ENCODE results near the gene SMAP1. TPM values are rescaled to one million over a fixed set of nuclear protein-coding genes. Genes with fewer than 3 reads are reported as not detected.

SMAP1 gene
- 21.4 and 22.5 TPM in 2 replicates for total RNA-seq (2014; rRNA removed; shearing (Covaris generic))

DNA sequence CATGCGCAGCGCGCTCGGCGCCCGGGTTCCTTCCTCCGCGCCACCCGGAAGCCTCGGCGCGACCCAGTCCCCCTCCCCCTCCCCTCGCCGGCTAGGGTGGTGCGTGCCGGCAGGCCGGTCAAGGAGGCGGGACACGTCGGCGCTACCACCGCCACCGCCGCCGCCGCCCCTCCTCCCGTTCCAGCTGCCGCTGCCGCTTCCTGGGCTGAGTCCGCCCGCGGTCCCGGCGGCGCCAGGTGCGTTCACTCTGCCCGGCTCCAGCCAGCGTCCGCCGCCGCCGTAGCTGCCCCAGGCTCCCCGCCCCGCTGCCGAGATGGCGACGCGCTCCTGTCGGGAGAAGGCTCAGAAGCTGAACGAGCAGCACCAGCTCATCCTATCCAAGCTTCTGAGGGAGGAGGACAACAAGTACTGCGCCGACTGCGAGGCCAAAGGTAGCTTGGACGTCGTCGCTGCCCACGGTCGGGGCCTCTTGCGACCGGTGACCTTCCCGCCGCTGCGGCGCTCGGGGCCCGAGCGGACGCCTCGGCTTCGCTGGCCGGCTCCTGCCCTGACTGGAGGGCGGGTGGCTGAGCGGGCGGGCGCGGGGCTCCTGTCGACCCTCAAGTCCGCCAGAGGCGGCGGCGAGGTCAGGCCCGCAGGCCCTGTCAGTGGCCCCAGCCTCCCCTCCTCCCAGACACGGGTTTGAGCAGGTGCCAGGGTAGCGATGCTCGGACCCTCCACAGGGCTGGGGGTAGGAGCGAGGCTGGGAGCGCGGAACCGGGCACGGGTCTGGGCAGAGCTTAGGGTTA lies at the start of gene SMAP1:
SMAP1 (plus strand) TSS at position 173 of the 788 bp plus-strand sequence; CDS start at position 314, 141 bp downstream.
- peak; percentile 97 for DNase-seq (ENCODE audit: low read depth)

DNA sequence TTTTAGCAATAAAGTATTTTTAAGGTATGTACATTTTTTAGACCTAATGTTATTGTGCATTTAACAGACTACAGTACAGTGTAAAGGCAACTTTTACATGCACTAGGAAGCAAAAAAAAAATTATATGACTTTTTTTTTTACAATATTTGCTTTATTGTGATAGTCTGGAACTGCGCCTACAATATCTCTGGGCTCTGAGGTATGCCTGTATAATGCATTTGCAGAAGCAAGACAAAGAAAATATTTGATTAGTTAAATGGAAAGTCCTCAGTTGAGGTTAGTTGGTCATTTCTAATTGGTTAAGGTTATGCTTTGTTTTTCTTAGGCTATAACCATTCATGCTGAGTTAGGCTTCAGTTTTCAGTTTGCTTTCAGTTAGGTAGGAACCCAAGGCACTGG lies 46.9 kb upstream of the SMAP1 start:
- DNase-seq (ENCODE audit: low read depth): no peak

DNA sequence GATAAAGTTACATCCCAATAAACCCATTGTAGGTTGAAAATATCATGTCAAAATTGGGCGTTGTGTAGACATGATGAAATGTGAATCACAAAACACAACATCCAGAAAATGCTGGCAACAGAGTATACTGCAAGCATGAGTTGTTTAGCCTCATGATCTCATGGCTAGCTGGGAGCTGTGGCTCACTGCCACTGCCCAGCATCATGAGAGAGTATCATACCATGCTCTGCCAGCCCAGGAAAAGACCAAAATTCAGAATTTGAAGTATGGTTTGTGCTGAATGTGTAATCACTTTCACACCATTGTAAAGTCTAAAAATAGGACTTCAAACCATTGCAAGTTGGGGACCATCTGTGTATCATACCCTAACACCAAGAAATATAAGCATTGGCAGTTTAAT lies 45.2 kb upstream of the SMAP1 start:
- no peak for DNase-seq (ENCODE audit: low read depth)

DNA sequence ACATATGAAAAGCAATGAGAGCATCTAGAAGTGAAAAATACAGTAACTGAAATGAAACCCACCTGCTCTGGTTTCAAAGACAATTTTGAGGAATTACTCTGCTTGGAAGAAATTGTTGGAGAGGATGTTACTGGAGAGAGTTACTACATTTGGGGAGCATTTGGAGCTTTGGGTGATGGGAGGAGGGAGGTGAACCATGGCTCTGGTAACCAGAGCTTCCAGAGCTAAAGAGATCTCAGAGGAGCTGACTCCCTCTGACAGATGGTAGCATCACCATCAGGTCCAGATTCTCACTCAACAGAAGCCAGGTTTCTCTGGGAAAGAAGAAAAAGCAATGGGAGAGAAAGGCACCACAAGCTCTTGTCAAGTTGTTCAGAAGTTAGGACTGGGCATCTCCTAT lies 42.2 kb upstream of the SMAP1 start:
- no peak for DNase-seq (ENCODE audit: low read depth)

DNA sequence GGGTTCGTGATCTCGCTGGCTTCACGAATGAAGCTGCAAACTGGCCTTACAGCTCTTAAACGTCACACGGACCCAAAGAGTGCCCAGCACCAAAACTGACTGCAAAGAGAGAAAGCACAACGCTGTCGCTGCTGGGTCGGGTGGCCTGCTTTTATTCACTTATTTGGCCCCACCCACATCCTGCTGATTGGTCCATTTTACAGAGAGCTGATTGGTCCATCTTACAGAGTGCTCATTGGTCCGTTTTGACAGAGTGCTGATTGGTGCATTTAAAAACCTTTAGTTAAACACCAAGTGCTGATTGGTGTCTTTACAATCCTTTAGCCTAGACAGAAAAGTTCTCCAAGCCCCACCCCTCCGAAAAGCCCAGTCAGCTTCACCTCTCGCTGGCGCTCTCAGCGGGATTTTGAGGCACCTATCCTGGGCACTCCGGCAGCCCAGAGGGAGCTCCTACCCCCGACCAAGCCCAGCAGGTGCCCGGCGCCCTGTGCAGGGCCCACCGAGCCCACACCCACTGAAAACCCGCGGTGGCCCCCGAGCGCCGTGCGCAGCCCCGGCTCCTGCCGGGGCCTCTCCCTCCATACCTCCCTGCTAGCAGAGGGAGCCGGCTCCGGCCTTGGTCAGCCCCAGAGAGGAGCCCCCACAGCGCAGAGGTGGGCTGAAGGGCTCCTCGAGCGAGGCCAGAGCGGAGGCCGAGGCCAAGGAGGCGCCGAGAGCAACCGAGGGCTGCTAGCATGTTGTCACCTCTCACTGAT lies 40.0 kb upstream of the SMAP1 start:
- no peak for DNase-seq (ENCODE audit: low read depth)

DNA sequence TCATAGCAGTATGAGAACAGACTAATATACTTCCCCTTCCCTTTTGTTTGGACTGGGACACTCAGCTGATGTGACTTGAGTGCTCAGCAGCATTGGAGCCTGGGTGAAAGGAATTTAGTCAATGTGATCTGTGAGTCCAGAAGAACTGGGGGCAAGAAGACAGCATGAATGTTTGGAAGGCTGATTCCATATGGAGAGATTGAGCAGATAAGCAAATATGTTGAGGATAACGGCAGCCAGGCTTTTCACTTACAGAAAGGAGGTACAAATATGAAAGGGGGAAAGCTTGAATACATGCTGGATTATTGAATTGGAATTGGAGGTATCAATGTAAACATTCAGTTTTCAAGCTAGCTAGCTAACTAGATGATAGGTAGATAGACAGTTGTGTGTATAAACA lies 37.8 kb upstream of the SMAP1 start:
- DNase-seq (ENCODE audit: low read depth): no peak

DNA sequence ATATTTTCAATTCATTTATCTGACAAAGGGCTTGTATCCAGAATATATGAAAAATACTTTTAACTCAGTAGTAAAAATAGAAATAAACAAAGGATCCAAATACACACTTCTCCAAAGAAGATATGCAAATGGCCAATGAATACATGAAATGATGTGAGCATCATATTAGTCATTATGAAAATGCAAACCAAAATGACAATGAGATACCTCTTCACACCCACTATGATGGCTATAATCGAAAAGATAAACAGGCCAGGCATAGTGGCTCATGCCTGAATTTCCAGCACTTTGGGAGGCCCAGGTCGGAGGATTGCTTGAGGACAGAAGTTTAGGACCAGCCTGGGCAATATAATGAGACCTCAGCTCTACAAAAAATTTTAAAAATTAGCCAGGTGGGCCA lies 33.8 kb upstream of the SMAP1 start:
- no peak for DNase-seq (ENCODE audit: low read depth)

DNA sequence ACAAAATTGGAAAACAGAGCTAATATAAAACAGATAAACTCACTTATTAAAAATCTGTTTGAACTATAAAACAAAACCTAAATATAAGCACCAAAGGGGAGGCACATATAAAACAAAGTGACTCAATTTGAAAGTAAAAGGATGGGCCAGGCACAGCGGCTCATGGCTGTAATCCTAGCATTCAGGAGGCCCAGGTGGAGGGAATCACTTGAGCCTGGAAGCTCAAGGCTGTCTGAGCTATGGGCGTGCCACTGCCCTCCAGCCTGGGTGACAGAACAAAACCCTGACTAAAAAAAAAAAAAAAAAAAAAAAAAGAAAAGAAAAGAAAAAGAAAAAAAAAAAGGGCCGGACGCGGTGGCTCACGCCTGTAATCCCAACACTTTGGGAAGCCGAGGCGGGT lies 31.1 kb upstream of the SMAP1 start:
- no peak for DNase-seq (ENCODE audit: low read depth)

DNA sequence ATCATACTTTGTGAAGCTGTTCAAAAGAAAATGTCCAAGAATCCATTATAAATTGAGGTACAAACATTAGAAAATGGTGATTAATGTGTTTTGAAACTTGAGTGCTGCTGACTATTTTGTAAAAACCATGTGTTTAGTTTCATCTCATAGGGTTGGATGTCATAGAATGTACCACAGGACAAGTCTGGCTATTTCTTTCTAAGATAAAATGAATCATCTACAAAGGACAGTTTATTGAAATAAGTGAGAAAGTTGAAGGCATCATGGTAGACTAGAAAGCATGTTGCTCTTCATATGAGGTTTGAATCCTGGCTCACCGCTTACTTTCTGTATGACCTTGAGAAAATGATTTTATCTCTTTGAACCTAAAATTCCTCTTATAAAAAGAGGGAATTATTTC lies 29.2 kb upstream of the SMAP1 start:
- DNase-seq (ENCODE audit: low read depth): no peak

DNA sequence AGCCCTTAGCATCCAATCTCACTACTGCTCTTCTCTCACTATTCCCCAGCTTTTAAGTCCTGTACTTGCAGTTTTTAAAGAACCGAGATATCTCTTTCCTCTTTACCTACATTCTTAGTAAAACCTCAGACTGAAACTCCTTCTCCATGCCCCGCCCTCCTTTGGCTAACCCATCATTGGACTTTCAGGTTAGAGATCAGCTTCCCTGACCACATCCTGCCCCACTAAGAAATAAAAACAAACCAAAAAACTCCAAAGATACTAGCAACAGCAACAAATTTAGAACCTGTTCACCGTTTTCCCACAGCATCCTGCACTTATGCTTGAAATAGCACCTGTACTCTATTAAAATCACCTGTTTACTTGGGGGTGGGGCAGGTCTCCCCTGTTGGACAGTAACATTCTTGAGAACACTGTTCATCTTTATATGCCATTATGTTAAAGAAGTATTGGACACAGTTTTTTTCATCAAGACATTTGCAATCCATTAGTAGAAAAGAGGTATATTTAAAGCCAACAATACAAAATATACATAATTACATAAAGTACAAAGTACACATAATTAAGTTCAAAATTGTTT lies 16.3 kb upstream of the SMAP1 start:
- peak; percentile 29 for DNase-seq (ENCODE audit: low read depth)

DNA sequence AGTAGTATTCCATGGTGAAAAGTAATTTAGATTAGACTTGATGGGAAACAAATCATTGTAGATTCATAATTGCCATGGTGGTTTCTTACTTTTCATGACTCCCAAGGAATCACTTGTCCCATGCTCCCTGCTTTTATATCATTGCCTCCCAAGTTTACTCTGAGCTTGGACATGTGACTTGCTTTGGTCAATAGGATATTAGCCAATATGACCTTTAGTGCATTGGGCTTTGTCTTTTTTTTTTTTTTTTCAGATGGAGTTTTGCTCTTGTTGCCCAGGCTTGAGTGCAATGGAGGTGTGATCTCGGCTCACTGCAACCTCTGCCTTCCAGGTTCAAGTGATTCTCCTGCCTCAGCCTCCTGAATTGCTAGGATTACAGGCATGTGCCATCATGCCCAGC lies 15.5 kb upstream of the SMAP1 start:
- no peak for DNase-seq (ENCODE audit: low read depth)

DNA sequence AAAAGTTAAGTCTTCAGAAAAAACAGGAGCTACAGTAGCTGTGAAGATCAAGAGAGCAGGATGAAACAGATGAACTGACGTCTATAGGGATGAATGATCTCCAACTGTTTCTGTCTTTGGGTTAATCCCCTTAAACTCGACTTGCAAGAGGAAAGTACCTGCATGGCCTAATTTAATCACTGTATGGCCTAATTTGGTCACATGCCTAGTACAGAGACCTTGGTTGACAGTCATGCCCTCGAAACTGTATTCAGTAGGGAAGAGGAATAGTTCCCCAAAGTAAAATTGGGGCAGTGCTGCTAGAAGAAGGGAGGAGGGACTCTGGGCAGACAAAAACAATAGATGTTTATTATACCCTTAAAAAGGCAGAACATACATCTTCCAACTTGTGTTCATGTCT lies 10.0 kb upstream of the SMAP1 start:
- DNase-seq (ENCODE audit: low read depth): no peak

DNA sequence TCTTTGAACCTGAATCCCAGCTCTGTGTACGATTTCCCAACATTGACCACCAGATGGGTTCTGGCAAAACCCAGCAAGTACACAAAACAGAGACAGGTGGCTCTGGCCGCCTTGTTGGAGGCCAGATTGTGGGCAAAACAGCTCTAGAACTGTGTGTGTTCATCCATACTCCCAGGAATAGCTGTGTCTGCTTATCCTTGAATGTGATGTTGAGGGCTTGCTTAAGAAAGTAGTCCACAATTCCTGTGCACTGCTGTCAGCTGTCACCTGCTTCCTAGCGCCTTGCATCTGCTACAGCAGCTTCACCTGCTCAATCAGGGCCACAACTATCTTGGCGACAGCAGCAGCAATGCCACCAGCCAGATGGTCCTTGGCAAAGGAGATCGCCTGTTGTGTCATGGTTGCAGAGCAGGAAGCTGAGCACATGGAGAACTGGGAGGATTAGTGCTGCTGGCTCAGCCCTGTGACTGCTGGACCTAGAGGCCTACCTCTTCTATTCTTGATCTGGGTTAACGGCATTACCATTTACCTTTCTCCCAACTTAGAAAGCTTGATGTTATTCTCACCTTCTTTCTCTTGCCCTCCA lies 3.7 kb upstream of the SMAP1 start:
- no peak for DNase-seq (ENCODE audit: low read depth)

DNA sequence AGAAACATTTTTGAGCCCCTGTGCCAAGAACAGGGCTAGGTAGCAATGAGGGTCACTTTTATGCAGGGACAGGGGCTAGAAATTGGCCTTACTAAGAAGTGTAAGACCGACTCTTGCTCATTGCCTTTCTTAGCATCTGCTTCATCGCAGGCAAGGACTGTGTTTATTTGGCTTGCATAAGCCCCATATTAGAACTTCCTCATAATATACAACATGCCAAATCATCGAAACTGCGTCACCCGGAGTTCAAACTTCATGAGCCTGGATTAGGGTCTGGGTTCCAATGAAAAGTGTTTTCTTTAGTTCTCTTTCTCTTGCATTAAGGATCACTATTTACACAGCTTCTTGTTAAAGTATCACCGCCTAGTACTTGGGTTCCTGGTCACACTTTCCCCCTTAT lies 977 bp upstream of the SMAP1 start:
- no peak for DNase-seq (ENCODE audit: low read depth)

DNA sequence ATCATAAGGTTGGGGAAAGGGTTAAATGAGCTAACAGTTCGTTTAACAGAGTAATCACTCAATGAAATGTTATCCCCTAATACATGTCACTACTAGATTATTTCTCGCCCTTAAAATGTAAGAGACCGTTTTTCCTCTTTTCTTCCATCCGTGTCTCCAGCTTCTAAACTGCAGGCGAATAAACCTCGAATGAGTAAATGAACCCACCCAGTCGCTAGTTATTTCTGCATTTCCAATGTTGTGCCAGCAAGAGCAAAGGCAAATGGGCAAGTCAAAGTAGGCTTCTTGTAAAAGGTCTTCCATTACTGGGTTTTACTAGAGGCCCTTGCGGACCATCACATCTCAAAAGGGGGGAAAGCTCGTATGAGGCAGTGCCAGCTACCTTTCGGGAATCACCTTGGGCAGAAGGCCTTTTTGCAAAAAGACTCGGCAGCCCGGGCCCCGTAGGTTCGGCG lies 400 bp upstream of the SMAP1 start:
- no peak for DNase-seq (ENCODE audit: low read depth)

DNA sequence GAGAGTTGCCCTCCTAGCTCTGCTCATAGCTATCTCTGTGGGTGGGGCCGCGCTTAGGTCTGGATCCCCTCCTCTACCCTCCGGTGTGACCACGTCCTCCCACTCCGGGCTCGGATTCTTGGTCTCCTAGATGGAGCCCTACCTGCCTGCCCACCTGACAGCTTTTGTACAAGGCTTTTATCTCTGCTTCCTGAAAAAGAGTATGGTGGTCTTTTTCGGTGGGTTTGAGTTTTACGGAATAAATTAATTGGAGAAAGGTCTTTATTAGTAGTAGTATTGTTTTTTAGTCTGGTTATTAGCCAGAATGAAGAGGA lies 773 bp downstream of the SMAP1 start:
- no peak for DNase-seq (ENCODE audit: low read depth)

DNA sequence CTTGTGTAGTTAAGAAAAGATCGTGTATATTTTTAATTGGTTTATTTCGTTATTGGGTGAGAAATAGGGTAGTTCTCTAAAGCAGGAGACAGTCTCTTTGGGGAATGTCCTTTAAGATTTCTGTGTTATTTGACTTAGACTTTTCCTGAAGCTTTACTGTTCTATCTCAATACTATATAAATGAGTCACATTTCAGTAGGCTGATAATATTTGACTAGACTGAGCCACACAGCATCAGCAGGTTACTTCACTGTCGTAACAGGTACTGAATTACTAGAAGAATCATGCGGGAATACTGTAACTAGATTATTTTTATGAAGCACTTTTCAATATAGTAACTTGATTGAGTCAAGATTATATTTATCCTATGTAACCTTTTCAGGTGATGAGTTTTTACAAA lies 1.4 kb downstream of the SMAP1 start:
- peak; percentile 19 for DNase-seq (ENCODE audit: low read depth)

DNA sequence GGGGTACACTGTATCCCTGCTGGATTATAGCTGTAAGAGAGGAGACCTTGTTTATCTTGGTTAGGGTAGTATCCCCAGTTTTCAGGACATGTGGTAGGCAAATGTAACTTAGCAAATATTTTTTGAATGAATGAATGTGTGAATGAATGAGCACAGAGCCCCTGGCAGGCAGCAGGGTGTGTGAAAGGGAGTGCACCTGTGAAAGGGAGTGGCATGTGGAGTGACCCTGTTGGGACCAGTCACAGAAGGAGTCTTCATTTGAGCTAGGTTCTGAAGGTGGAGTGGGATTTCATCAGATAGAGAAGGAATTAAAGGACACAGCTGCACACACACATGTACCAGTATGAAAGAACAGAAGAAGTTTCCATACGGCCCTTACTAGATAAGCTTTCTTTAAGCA lies 4.9 kb downstream of the SMAP1 start:
- DNase-seq (ENCODE audit: low read depth): no peak

DNA sequence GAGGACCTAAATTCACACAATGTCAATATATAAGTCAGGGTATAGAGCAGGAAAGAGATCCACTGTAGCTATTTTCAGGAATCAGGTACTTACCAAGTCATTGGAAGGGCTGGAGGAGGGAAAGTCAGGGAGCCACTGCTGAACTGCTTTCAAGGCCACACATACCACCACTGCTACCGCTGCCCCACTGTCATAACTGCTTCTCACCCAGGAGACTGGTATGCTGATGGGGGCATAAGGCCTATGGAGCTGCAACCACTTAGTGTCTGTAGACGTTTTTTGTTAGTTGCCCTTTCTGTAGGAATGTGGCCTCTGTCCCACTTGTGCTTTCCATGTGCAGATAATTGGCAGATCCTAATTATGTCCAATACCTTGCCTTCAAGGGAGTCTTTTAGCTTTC lies 5.4 kb downstream of the SMAP1 start:
- DNase-seq (ENCODE audit: low read depth): no peak

DNA sequence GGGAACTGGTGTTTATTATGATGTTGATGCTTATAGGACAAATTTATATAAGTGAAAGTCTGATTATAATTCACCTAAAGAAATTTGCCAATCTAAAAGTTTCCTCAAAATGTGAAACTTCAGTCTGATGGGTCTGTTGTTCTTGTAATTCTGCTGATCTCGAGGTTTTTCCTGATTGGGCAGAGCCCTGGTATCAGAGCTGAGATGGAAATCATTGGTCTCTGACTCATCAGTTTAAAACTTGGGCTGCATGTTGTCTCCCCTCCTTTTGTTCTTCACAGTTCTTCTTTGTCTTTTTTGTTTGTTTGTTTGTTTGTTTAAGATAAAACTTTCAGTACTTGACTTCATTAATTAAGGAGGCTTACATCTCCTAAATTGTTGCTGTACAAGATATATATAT lies 5.9 kb downstream of the SMAP1 start:
- DNase-seq (ENCODE audit: low read depth): peak; percentile 56

DNA sequence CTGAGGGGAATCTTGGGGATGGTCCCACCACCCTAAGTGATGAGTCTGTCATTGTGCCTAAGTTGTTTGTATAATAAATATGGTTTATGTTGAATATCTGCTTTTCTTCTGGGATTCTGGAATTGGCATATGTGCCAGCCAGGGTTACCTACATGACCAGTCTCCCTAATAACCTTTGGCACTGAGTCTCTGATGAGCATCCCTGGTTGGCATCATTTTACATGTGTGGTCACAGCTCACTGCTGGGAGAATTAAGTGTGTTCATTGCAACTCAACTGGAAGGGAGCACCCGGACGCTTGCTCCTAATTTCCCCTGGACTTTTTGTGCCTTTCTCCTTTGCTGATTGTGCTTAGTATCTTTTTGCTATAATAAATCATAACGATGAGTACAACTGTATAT lies 8.1 kb downstream of the SMAP1 start:
- DNase-seq (ENCODE audit: low read depth): no peak

DNA sequence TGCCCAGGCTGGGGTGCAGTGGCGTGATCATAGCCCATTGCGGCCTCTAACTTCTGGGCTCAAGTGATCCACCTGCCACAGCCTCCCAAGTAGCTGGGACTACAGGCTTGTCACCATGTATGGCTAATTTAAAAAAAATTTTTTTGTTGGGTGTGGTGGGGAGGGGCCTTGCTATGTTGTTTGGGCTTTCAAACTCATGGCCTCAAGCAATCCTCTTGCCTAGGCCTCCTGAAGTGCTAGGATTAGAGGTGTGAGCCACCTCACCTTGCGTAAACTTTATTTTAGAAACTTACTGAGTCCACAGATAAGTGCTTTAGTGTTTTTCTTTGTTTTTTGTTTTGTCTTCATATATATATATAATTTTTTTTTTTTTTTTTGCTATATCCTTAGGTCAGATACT lies 9.1 kb downstream of the SMAP1 start:
- no peak for DNase-seq (ENCODE audit: low read depth)

DNA sequence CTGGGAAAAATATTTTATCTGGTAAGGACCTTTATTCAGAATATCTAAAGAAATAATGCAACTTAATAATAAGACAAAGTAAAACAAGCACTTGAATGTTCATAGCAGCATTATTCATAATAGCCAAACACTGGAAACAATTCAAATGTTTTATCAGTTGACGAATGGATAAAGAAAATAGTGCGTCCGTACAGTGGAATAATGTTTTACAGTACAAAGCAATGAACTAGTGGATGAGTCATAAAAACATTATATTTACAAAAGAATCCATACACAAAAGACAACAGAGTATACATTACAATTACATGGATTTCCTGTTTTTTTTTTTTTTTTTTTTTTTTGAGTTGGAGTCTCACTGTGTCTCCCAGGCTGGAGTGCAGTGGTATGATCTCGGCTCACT lies 12.7 kb downstream of the SMAP1 start:
- DNase-seq (ENCODE audit: low read depth): no peak
